Stimulated activated naive CD4-positive, alpha-beta T cell (primary cell): ENCODE measurements around the gene C20orf204.

ENCODE experiments used
- DNase-seq, 6 experiments: peaks; one replicate each; lab custom pipeline; 2025; lab: John Stamatoyannopoulos, UW

C20orf204 gene, protein sequence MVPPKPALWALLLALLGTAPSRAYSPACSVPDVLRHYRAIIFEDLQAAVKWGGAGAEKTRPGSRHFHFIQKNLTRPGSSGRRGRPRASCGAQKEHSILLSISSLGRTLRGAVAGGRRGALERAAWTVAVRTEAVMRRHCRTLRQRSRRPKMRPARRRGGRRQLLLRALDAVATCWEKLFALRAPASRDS

DNA sequence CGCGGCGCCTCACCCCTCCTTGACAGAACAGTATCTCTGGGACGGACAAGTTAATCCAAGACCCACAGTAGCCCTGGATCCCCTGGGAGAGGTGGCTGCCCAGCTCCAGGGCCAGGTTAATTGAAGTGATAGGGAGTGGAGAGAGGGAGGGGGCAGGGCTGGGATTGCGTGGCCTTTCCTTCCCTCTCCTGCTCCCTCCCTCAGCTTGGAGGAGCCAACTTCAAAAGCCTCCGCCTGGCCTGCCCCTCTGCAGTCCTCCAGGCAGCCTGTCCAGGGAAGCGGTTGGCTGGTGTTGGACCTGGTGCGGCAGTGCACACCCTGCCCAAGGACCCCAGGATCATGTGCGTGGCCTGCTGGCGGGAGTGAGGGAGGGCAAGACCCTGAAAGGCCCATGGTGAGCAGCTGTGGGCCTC is at the start of gene C20orf204:
C20orf204 (plus strand) TSS at position 250 of the 413 bp plus-strand sequence; CDS start at position 392, 142 bp downstream.
- no peak for DNase-seq

DNA sequence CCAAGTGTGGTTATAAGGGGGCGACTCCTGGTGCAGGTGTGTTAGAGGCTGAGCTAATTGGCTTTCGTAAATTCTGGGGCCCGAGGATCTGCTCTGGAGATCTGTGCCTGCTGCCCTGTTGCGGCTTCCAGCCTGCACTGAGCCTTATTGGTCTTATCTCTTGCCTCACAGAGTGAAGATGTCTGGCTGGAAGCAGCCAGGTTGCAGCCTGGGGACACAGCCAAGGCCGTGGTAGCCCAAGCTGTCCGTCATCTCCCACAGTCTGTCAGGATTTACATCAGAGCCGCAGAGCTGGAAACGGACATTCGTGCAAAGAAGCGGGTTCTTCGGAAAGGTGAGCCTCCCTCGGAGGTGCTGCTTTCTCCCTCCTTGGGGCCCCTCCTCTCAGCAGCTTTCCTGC is 35.1 kb upstream of the C20orf204 start:
- no peak for DNase-seq

GRCh38 chr20:64001607-64002011 is 34.4 kb upstream of the C20orf204 start:
- no peak for DNase-seq

DNA sequence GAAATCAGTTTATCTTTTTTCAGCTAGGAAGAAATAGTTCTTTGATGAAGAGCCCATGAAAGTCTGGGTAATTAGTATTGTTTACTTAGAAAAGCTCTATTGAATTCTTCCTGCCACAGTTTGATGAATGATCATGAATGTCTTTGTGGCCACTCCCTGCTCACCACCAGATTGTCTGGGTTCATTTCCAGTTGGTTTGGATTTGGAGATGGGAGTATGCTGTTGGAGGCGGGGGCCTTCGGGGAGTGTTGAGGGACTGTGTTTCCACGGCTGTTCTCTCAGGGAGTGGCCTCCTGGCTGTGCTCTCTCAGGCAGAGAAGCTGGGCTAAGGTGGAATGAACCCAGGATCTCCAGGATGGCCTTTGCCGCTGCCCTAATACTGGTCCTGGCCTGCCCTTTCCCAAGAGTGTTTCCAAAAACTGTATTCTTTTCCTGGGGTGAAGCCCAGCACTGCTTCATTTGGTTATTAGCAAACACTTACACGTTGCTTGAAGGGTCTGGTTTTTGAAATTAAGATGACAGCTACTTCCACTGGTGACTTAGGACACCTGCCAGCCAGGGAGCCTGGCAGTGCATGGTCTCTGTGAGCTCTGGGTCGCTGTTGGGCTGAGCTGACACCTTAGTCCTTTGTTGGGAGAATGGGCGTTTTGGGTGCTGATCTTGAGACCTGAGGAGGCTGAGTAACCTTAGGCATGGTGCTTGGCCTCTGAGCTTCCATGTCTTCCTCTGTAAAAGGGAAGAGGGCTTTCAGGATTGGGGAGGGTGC is 31.8 kb upstream of the C20orf204 start:
- no peak for DNase-seq

DNA sequence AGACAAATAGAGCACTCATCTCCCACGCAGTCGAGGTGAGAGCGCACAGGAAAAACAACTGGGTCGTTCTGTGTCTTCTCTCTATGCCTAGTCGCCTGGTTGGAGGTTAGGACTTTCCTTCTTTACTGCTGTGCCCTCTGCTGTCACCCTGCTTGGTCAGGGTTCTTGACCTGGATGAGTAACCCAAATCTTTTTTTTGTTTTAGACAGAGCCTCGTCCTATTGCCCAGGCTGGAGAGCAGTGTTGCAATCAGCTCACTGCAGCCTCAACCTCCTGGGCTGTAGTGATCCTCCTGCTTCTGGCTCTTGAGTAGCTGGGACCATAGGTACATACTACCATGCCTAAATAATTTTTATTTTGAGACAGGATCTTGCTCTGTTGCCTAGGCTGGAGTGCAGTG is 30.6 kb upstream of the C20orf204 start:
- DNase-seq, result no peak

DNA sequence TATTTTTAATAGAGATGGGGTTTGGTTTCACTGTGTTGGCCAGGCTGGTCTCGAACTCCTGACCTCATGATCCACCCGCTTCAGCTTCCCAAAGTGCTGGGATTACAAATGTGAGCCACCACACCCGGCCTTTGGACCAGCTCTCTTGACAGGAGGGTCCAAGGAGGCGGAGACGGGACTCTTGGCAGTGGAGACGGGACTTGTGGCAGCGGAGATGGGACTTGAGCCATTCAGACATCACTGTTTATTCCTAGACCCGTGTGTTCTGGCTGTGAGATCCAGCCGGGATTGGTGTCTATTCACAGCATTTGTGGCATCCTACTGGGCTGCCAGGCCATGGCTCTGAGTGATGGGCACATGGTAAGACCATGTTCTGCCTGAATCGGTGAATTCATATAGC is 29.5 kb upstream of the C20orf204 start:
- DNase-seq, result no peak

DNA sequence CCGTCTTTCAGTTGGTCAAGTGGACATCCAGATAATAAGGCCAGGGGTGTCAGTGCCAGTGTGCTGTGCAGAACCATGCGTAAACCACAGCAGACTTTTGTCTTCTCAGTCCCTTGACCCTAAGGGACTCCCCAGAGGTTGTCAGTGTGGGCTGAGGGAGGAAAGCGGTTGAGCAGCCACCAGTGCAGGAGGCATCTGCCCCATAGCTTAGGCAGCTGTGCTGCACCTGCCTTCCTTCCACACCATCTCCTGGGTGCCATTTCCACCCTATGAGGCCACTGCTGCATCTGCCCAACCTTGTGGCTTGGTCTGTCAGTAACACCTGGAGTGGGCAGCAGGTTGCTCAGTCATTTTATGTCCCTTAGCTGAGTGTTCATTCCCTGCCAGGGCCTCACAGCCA is 29.1 kb upstream of the C20orf204 start:
- DNase-seq, result no peak

- DNase-seq, result no peak
These were observed 26.1 kb upstream of the C20orf204 start for GRCh38 chr20:64009811-64010387.

GRCh38 chr20:64010711-64011237 is 25.2 kb upstream of the C20orf204 start:
- no peak for DNase-seq

DNA sequence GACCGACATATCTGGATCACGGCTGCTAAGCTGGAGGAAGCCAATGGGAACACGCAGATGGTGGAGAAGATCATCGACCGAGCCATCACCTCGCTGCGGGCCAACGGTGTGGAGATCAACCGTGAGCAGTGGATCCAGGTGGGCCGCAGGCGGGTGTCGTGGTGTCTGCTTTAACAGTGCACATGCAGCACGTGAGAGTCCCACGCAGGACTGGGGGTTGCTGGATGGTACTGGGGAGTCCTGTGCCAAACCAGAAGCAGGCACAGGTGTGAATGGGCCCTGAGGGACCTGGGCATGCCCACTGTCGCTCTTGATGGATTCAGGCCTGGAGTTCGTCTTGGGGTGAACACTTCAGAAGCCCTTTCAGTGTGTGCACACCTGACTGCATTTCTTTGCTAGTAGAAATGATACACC is 24.6 kb upstream of the C20orf204 start:
- DNase-seq, result no peak

- DNase-seq, result peak in 3 of 6 experiments; percentile 23 to 27 (median 25)
These were observed 23.4 kb upstream of the C20orf204 start for GRCh38 chr20:64012385-64013154.

GRCh38 chr20:64015635-64016034 is 20.3 kb upstream of the C20orf204 start:
- DNase-seq, result no peak

DNA sequence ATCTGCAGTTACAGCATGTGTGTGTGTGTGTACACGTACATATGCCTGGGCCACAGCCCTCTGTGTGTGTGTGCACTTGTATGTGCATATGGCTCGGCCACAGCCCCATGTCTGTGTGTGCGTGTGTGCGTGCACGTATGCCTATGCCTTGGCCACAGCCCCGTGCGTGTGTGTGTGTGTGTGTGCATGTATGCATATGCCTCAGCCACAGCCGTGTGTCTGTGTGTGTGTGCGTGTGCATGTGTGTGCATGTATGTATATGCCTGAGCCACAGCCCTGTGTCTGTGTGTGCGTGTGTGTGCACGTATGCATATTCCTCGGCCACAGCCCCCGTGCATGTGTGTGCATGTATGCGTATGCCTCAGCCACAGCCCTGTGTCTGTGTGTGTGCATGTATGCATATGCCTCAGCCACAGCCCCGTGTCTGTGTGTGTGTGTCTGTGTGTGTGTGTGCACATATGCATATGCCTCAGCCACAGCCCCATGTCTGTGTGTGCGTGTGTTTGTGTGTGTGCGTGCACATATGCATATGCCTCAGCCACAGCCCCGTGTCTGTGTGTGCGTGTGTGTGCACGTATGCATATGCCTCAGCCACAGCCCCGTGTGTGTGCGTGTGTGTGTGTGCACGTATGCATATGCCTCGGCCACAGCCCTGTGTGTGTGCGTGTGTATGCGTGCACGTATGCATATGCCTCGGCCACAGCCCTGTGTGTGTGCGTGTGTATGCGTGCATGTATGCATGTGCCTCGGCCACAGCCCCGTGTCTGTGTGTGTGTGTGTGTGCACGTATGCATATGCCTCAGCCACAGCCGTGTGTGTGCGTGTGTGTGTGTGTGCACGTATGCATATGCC is 14.6 kb upstream of the C20orf204 start:
- DNase-seq, result no peak

DNA sequence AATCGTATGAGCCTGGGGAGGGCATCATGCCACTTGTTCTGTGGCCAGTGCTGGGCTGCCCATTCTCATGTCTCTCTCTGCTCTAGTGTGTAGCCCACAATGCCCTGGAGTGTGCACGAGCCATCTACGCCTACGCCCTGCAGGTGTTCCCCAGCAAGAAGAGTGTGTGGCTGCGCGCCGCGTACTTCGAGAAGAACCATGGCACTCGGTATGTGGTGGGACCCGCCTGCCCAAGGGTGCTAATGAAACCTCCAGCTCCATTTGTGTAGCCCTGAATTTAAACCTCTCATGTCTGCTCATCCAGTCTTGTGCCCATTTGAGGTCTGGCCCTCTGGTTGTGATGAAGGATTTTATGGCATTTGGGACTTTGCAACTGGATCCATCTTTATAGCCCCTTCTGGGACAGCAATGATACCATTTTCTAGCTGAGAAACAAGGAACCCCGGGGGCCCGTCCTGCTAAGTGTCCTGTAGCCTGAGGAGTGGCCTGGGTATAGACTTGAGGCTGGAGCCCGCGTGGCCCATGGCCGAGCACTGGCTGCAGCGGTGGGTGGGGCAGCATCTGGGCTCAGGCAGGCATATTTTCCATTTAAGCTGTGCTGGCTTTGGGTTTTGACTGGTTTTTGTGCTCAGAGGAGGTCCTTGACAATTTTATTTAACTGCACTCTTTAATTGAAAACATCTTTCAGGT is 13.2 kb upstream of the C20orf204 start:
- no peak for DNase-seq

DNA sequence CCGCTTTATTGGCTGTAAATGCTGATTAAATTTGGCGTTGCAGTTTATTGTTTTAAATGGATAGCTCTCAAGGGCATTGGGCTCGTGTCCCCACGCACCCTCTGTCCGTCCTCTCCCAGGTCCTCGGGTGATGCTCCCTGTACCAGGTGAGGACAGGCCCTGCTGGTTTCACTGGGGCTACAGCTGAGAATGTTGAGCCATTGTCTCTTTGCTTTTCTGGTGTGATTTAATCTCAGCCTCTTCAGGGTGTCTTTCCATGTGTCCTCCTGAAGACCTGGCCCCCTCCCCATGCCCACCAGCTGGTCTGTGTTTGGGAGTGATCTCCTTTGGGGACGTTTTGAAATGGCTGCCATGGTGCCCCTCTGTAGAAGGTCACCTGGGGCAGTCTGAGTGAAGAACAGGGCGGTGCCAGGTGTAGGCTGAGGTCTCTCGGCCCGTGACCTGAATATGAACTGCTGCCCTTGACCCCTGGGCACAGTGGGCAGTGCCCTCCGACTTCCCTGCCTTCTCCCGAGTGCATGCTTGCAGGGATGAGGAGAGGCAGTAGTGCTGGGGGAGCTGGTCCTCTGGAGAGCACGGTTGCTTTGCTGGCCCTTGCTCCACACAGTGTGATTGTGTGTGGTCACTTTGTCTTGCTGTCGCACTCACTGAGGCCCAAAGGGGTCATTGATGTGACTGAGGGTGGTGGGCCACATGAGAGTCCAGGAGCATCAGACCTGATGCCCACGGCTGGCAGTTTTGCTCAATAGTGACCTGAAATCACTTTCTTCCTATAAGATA is 12.4 kb upstream of the C20orf204 start:
- no peak for DNase-seq

GRCh38 chr20:64024141-64024990 is 11.6 kb upstream of the C20orf204 start:
- DNase-seq, result no peak

DNA sequence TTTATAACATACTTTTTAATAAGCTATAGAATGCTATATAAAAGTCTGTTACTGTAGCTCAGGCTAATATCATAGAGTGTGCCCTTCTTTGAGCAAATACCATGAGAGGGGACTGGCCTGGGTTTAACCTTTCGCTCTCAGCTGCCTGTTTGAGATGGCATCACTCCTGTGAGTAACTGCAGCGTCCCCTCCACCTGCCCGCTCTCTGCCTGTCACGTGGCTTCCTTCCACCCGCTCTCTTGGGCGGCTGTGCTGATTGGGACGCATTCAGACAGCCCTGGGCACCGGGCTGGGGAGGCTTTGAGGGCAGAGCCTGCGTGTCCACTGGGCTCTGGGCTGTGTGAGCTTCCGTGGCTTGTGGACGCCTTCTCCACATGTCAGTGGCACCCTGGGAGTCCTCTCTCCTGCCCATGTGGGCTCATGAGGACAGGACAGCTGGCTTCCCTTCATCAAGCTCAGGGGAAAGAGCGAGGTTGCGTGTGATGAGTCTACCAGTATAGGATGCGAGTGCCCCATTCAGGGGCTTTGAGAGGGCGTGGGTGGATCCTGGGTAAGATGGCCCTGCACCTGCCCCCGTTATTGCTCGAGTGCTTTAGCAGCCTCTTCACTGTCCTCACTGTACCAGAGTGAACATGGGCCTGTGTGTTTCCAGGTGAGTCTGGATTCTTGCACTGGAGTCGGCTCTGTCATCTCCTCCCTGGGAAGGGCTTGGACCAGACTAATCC is 10.7 kb upstream of the C20orf204 start:
- DNase-seq, result no peak

GRCh38 chr20:64025826-64026412 is 10.1 kb upstream of the C20orf204 start:
- no peak for DNase-seq
